Measurements from ENCODE around the gene SSR2.

Gene SSR2

DNA sequence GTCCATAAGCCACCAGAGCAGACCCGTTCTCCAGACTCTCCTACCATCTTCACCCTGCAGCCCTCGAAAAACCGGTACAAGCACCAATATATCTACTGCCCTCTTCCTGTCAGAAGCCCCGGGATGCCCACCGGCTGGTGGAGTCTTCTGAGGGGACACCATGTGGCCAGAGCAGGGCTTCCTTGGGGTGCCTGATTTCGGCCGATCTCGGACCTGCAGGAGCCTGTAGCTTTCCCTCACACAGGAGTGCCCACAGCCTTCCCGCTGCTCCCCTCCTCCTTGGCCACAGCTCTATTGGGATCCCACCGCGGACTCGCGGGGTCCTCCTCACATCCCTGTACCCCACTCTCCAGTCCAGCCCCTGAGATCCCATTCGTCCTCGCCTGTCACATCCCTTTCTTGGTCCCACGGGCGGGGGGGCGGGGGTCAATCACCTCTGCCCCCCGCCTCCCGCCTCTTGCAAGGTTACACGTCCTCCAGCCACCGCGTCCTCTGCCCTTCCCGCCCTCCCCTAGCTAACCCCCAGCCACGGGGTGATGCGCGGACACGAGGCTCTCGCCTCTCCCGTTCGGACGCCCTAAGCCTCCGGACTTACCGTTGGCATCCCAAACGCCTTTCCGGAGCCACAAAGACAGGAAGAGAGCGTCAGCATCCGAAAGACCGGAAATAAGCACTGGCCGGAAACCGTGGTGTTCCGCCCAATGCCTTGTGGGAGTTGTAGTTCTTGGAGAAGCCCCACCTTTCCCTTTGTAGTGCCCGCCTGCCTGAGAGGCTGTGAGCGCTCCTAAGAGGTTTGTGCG, at the start of gene SSR2:
TSS of gene SSR2 (minus strand) at position 659 of the 800 bp plus-strand sequence. CDS start 784 bp downstream, outside the sequence.
- peak; percentile 88 for DNase-seq

DNA sequence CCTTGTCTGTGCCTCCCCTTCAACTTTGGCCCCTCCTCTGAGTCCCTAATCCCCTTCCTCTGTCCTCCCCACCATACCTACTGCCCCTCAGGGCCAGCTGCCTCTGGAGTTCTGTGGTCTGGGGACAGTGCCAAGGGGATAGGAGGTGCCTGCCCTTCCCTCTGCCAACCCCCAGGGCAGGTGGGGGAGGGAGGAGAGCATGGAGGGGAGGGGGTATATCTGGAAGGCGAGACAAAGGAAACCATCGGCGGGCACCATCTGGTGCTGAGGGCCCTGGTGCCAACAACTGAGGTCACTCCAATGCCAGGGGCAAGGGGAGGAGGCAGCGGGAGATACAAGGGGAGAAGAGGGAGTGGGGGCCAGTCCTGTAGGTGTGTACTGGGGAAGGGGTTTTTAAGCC, 49.8 kb upstream of the SSR2 start:
- DNase-seq, result no peak

GRCh38 chr1:156069490-156070455, 49.0 kb upstream of the SSR2 start:
- DNase-seq, result no peak

DNA sequence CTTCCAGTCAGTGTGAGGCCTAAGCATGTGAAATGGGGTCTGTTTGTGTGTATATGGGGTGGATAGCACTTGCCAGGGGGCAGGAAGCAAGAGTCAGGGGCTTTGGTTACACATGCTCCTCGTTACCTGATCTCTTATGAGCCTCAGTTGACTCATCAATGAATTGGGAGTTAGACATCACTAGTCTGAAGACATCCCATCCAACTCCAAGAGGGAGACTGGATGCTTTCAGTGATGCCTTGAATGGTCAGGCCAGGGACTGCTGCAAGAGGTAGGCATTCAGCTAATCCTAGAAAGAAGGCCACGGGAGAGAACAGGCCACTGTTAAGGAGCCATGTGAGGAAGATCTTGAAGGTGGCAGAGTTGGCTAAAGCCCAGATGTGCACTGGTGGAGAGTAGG, 46.5 kb upstream of the SSR2 start:
- no peak for DNase-seq

GRCh38 chr1:156065871-156066270, 45.1 kb upstream of the SSR2 start:
- no peak for DNase-seq

DNA sequence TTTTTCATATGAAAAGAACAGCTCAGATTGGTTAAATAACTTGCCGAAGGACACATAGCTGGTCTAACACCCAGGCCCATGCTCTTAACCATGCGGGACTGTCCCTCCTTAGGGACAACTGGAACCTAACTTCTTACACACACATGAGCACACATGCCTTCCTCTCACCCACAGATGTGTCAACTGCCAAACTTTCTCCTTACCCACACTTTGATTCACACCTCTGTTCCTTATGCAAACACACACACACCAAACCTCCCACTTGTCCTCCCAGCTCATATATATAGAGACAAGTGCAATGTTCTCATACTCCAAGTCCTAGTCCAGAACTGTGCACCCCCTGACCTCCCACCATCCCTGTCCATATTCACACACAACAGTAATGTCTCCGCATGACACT, 44.5 kb upstream of the SSR2 start:
- DNase-seq, result no peak

GRCh38 chr1:156064615-156065014, 43.9 kb upstream of the SSR2 start:
- no peak for DNase-seq

- no peak for DNase-seq
These were observed 43.2 kb upstream of the SSR2 start for GRCh38 chr1:156063997-156064285.

DNA sequence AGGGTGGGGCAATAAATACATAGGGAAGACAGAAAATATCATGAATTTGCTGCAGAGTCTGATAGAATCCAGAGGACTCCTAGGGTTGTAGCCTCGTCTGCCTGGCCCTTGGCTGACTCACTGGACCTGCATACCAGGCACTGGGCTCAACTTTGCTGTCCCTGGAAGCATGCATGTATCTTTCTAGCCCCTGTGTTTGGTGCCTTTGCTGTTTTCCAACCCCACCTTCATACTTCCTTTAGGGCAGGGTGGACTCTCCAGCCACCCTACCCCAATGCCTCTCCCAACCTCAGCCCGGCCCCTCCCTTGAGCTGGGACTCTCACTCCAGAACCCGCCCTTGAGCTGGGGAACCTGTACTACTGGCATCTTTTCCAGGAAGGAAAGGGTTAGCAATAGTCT, 41.4 kb upstream of the SSR2 start:
- no peak for DNase-seq

- DNase-seq, result no peak
These were observed 40.3 kb upstream of the SSR2 start, which contains the start of gene RAB25 for GRCh38 chr1:156060937-156061636. Gene RAB25 (plus strand): TSS chr1:156061160. CDS start chr1:156061401, 241 bp downstream.

- DNase-seq, result no peak
These were observed 35.6 kb upstream of the SSR2 start for GRCh38 chr1:156056326-156056849.

GRCh38 chr1:156055281-156056048, 34.7 kb upstream of the SSR2 start:
- no peak for DNase-seq

- peak; percentile 93 for DNase-seq
These were observed 33.9 kb upstream of the SSR2 start, which contains the start of gene LAMTOR2 for GRCh38 chr1:156054500-156055280. Gene LAMTOR2 (plus strand): TSS chr1:156054782. CDS start chr1:156054890, 108 bp downstream.

DNA sequence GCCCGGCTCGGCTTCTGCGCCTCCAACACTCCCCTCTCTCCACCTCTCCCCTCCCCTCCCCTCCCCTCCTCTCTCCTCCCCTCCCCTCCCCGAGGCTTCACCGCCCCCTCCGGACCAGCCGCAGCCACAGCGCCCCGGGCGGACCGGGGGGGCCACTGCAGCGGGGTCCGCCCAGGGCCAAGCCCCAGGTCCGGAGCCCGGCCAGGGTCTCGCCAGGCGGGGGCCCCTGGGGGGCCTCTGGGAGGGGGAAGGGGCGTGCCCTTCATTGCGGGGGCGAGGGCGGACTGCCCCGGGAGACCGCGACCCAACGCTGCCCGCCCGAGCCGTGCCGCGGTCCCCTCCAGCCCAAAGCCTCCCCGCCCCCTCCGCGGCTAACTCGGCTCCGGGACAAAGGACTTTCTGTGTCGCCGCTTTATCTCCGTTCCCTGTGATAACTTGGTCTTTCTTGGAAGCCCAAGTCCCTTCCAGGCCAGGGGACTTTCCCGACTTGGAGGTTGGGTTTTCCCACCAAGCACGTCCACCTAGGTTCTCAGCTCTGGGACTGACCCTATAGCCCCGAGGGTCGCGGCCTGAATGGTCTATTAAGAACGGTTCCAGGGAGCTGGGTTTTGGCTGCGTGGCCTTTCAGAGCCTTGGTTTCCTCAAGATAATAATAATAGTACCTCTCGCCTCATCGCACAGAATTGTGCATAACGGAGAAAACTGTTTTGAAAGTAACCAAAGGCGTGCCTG, 33.2 kb upstream of the SSR2 start, which contains the start of gene UBQLN4:
TSS of gene UBQLN4 (minus strand) at position 31 of the 732 bp plus-strand sequence. CDS start 97 bp downstream, outside the sequence.
- DNase-seq, result peak; percentile 89

- DNase-seq, result peak; percentile 72
These were observed 32.4 kb upstream of the SSR2 start for GRCh38 chr1:156052862-156053767.

DNA sequence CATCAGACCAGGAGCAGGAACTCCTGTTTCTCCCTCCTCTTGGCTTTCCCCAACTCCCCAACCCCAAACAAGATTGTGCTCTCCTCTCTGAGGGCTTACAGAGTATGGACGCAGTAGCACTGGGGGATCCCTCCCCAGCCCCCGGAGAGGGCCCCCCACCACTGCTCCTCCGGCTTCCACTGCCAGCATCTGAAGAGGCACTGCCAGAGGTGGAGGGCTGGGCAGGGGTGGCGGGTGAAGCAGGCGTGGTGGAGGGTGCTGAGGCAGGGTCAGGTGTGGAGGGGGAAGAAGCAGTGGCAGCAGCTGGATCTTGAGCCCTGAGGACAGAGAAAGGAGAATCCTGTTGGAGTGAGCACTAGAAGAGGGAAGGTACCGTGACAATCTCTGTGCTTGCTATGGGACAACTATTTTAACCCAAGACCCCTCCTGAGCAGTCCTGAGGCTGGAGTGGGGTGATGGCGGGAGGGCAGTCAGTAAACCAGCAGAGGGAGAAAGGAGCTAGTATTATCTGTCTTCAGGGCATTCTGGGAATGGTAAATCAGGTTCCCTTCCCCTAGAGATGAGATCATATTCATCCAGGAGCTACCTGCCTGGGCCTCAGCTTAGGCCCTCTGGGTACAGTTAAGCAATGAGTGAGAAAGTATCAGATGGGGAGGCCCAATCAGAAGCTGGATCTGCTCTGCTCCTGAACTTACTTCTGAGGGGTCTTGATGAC, 30.4 kb upstream of the SSR2 start:
- no peak for DNase-seq

DNA sequence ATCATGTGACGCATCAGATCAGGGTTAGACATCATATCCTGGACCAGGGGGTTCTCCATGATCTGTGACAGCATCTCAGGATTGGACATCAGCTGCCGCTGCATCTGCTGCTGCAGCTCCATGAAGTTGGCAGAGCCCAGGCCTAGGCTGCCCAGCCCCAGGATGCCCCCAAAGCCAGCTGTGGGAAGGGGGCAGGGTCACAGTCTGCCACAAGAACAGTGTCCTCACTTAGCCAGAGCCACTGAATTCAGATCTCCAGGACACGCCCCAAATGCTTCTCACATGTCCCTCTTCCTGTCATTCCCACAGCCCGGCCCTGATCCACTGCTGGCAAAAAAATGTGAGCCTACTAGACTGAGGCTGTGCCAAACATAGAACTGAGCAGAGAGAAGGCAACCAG, 29.6 kb upstream of the SSR2 start:
- no peak for DNase-seq

DNA sequence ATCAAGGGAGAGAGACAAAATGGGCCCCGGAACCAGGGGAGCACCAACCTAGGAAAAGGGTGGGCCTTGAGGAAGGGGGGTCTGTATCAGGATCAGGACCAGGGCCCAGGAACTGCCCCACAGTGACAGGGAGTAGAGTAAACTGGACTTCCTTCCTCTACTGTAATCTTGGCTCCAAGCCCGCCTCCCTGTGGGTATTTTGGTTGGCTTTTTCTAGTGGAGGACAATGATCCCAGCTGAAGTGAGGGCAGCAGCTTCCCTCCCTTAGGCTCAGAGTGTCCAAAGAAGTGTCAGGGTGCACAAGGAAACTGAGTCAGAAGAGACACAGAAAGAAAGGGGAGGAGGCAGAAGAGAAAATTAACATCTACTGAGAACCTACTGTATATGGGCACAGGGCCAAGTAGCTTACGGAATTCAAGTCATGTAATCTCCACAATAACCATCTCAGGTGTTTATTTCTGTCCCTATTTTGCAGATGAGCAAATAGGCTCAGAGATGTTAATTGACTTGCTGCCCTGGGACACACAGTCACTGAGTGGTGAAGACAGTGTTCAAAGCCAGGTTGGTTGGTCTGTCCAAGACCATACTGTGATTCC, 28.0 kb upstream of the SSR2 start:
- no peak for DNase-seq

Data from CD4-positive, alpha-beta T cell treated with Interleukin-15 for 1 hour (primary cell).